ENCODE data around the gene ARHGDIA.
A peak's percentile ranks its signal among the peaks of the same experiment; 100 is the strongest.

ARHGDIA gene

GRCh38 chr17:81885869-81886548 lies 14.9 kb upstream of the ARHGDIA start:
- DNase-seq, result peak; percentile 83

- DNase-seq, result no peak
These were observed 14.3 kb upstream of the ARHGDIA start for GRCh38 chr17:81885454-81885853.

DNA sequence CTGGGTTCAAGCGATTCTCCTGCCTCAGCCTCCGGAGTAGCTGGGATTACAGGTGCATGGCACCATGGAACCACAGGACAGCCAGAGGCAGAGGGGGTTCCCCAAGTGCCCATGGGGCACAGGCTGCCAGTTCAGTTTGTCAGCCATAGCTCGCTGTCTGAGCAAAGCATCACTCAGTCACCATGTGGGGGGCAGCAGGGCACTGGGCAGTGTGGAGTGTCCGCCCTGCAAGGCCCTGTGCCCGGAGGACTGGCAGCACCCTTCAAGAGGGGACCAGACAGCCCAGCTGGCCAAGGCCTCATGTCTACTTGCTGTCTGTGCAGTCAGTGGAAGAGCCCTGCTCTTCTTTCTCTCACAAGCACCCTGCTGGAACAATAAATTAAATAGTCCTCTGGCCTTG lies 13.8 kb upstream of the ARHGDIA start:
- no peak for DNase-seq

DNA sequence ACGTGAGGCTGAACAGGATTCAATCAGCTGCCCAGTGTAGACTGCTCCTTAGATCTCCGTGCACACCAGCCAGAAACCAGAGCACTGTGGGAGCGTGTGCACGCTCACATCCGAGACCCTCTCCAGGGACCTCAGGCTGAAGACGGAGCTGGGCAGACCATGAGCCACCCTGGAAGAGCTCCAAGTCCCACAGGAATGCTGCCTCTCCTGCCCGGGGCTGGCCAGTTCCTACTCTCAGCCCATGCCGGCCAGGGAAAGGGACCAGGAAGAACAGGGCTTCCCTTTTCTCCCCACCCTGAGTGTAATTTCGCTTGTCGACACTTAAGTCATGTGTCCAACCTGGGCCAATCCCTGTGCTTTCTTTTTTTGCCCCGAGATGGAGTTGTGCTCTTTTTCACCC lies 13.4 kb upstream of the ARHGDIA start:
- no peak for DNase-seq

DNA sequence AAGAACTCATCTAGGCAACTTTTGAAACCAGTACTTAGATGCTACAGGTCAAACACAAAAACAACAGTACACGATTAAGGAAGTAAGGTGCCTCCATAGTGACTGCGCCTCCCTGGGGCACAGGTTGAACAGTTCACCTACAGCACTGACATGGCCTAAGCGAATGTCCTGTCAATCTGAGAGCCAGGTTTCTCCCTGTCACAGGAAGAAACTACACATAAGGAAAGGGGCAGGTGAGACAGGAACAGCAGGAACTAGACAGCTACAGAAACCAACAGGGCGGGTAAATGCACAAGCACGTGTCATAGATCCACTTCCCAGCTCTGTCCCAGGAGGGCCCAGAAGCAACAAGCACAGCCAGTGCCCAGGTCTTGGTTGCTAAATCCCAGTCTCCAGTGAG lies 8.0 kb upstream of the ARHGDIA start:
- DNase-seq, result no peak

GRCh38 chr17:81878294-81878693 lies 7.2 kb upstream of the ARHGDIA start:
- DNase-seq, result no peak

GRCh38 chr17:81877569-81877968 lies 6.4 kb upstream of the ARHGDIA start:
- DNase-seq, result no peak

DNA sequence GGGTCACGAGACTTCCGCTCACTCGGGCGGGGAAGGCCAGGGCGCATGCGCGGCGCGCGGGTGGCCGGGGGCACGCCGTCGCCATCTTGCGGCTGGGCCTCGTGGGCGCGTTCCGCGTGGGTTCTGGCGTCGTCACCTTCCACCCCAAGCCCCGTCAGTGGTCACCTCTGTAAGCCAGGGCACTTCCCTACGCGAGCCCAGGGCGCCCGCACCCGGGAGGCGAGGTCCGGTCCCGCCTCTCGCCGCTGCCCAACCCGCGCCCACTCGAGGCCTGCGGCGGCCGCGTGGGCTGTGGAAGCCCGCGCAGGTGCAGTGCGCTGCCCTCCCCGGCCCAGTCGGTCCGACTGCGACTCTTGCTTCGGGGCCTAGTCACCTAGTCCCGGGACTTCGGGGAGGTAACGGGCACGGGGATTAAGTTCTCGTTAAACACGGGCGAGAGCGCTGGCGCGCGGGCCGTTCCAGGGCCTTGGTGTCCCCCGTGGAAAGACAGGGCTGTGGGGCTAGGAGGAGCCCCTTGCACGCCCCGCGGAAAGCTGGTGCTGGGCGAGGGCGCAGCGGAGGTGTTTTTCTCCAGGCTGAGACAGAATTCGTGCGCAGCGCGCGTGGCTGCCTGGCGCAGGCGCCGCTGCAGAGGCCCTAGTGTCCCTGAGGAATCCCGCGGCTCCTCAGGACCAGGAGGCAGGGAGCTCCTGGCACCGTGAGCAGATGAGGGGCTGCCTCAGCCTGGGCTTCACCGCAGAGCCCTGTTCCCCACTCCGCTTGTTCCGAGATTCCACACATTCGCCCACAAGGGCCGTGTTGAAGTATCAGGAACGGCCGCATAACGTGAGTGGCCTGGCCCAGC lies 472 bp upstream of the ARHGDIA start:
- DNase-seq, result peak; percentile 87

DNA sequence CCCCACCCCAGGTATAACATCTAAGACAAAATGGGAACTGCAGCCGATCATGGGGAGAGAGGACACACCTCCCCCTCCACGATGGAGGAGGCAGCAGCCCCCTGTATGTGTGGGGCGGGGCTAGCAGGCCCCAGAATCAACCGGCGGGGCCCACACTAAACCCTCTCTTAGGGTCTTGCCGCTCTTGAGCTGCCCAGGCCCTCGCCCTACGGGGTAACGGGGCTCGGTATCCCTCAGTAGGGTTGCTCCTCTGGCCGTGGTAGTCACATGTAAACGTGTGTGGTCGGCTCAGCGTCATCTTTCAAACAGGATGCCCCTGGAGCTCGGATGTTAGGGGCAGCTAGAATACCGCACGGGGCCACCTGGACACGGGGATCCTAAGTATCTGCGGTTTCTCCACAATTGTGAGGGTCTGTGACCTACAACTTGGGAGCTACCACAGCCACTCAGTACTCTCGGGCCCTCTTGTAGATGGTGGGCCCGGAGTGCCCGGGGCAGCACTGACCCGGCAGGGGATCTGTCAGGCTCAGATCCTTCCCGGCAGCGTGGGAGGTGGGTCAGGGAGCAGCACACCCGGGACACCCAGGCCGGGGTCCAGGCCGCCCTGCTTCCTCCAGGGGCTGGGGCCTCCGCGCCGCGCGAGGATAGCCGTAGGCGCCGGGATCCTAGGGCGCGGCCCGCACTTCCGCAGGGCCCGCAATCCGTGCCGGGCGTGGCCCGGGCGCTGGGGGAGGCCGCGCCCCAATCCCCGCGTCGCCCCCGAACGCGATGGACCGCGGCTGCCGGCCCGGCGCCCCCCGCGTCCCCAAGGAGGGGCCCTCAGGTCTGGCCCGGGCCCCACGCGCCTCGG lies 781 bp downstream of the ARHGDIA start:
- DNase-seq, result peak; percentile 34

GRCh38 chr17:81869221-81870130 lies 1.7 kb downstream of the ARHGDIA start:
- DNase-seq, result no peak

- no peak for DNase-seq
These were observed 2.4 kb downstream of the ARHGDIA start for GRCh38 chr17:81868674-81869220.

DNA sequence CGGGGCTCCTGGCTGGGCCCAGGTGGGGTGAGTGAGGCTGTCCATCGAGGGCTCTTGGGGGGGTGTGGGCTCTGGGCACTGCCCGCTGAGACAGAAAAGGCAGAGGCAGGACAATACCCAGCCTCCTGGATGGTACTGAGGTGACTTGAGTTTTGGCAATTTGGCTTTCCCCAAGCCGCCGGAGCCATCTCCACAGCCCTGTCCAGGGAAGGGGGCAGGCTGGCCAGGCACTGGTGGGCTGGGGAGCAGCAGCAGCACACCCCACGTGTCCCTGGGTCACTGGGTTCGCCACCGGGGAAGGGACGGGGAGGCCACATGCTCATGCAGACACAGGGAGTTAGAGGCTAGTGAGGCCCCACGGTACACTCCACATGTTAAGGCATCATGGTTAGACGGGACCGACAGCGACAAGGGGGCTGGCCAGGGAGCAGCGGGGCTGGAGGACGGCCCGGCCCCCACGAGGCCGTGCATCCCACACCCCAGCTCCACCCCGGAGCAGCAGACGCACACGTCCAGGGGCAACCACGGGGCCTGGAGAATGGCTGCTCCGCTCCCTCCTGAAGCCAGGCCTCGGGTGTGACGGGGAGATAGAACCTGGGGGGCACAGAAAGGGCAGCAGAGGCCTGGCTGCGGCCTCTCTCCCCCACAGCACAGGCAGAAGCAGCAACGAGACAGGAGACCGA lies 3.0 kb downstream of the ARHGDIA start:
- no peak for DNase-seq

DNA sequence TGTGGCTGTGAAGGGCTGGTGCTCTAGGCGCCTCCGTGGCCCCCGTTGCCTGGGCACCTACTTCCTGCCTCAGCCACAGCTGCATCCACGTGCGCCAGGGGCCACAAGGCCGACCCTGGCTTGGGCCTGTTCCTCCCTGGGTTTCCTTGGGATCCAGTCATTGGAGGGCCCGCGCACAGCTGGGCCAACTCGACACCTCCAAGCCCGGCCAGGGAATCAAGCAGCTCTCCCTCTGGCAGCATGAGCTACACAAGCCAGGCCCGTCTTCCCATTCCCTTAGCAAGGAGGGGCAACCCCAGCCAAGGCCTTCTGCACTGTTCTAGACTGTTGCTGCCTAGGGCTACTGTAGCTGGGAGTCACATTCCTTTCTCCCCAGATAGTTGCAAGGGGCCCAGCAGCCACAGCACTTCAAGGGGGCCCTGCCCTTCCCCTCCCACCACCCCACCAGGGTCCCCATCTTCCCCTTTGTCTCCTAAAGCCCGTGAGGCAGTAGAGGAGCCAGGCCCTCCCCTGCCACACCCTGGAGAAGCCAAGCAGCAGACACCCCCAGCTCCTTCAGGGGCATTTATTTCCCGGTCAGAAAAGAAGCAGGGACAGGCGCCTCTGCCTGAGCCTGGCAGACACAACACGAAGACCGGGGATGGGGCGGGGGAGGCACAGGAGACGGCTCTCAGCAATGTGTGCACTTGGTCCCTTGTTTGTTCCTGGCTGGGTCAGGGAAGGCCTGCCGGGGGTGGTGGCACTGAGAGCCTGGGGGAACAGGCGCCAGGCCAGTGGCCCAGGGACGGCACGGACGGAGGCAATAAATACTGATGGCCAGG lies 3.8 kb downstream of the ARHGDIA start:
- DNase-seq, result peak; percentile 42

DNA sequence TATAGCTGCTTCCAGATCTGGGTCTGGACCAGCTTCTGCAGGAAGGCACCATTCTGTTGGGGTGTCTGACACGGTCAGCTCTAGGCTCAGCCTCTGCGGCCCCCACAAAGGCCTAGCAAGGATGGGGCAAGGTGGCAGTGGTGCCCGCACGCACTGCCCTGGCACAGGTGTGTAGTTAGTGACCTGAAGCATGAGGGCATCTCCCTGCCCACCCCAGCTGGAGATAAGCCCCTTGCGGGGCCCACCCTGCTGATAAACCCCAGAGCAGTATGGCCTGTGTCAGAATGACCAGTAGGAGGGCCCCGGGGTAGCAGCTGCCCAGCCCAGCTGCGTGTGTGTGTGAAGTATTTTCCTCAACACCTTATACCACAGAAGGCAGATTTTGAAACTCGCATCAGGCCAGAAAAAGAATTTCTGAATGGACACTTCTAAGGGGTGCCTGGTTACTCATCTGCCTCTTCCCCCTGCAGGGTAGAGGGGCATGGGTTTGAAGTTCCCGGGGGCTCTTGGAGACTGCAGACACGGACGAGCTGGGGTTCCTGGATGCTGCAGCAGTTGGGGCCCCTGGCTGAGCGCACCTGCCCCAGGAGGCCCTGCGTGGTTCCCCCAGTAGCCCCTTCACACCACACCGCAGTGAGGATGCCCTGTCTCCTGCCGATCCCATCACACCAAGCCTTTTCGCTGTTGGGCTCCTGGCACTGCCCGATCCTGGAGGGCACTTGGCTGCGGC lies 4.5 kb downstream of the ARHGDIA start:
- no peak for DNase-seq

DNA sequence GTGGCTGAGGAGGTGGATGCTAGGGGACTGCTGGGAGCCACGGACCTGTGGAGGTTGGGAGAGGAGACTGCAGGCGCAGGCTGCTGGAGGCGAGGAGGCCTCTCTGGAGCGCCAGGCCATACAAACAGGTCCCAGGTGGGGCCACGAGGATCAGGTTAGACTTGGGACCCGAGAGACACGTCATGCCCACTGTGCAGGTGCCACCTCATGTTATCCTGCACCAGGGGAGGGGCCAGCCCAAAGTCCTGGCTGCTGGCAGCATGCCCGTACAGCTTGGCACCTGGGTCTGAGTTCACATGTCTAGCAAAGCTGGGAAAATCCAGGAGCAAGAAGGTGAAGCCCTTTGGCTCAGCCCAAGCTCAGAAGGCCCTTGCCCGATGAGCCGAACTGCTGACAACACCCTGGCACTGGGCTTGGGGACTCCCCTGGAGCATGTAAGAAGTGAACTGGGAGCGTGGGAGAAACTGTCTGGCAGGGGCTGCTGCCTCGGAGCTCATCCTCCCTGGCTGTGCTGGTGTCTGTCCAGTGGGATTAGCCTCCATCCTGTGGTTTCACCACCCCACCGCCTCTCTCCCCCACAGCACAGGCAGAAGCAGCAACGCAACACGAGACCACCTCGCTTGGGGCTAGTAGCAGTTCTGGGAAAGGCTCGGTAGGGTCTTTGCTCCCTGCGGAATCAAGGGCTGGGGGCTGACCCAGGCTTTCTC lies 5.3 kb downstream of the ARHGDIA start:
- no peak for DNase-seq

- DNase-seq, result no peak
These were observed 5.8 kb downstream of the ARHGDIA start for GRCh38 chr17:81865358-81865732.

GRCh38 chr17:81863833-81864768 lies 7.0 kb downstream of the ARHGDIA start:
- no peak for DNase-seq

GRCh38 chr17:81863123-81863675 lies 7.9 kb downstream of the ARHGDIA start:
- no peak for DNase-seq
